Gastrocnemius medialis (tissue), 4 donors: ENCODE data around the gene SUV39H2.

Experiments
- POLR2A ChIP-seq, 2 donors: fragments of 450-650 bp; IDR thresholded peaks; one replicate each; pipeline ENCODE4 v1.6.1; 2017; ENCODE audit warnings: antibody characterized with exemption in 2 of 2, mild to moderate bottlenecking in 2 of 2, moderate library complexity in 2 of 2
- TF ChIP-seq, protein P1 (sequence below), 5 experiments: fragments of 450-650 bp in 3 of 5; fragments of 200-600 bp in 2 of 5; sonication (generic) in 2 of 5; IDR thresholded peaks in 4 of 5; conservative IDR thresholded peaks in 1 of 5; 1 replicate in 4 of 5; 2 replicates in 1 of 5; pipeline ENCODE4 v1.5.1; 2016 to 2019; ENCODE audit warnings: antibody characterized with exemption in 5 of 5, mild to moderate bottlenecking in 3 of 5, moderate library complexity in 3 of 5

DNA sequence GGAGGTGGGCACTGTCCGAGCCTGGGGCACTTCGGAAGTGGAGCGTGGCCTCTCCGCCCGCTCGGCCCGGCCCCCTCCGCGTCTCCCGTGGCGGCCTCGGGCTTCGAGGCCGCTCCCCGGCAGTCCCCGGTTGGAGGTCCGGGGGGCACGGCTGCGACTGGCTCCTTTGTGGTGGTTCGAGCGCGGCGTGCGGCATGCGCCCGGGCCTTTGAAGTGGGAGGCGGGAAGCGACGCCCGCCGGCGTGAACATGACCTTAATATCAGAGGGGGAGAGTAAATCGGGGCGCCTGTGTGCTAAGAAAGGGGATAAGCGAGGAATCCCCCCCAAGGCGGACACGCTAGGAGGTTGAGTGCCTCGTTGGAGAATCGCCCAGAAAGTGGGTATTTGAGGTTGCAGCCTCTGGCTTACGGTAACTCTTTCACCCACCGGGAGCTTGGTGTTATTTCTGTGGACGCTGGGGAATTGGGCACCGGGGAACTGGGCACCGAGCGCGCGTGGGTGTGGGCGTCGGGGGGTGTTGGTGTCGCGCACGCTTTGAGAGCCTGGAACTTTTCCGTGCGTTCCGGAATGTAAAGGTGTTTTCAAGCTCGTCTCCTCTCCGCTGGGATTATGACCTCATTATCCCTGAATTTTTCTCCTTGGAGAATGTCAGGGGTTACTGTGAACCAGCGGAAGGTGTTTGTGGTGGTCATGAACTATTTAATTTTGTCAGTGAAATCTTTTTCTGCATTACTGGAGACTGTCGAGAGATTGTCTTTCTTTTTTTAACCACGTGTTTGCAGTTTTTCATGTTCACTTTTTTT is 660 bp downstream of the SUV39H2 start:
- TF ChIP-seq, protein P1, sequence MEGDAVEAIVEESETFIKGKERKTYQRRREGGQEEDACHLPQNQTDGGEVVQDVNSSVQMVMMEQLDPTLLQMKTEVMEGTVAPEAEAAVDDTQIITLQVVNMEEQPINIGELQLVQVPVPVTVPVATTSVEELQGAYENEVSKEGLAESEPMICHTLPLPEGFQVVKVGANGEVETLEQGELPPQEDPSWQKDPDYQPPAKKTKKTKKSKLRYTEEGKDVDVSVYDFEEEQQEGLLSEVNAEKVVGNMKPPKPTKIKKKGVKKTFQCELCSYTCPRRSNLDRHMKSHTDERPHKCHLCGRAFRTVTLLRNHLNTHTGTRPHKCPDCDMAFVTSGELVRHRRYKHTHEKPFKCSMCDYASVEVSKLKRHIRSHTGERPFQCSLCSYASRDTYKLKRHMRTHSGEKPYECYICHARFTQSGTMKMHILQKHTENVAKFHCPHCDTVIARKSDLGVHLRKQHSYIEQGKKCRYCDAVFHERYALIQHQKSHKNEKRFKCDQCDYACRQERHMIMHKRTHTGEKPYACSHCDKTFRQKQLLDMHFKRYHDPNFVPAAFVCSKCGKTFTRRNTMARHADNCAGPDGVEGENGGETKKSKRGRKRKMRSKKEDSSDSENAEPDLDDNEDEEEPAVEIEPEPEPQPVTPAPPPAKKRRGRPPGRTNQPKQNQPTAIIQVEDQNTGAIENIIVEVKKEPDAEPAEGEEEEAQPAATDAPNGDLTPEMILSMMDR (IDR thresholded peaks at IDR 0.05 in 4 of 5, conservative IDR thresholded peaks at IDR 0.05 in 1 of 5) = no peak
- no peak for TF ChIP-seq POLR2A (IDR thresholded peaks at IDR 0.05)
